HG03066 (cell line): ENCODE results near the gene ATP5MC2.
"Not testable (repeated sequence)": the region's sequence is repeated elsewhere in the genome, so short reads cannot be mapped to it uniquely, and the experiment has no call there.

ENCODE experiments used
- ATAC-seq: cut with Tn5 transposase; IDR thresholded peaks from one replicate; pipeline ENCODE4 v1.9.1; 2021; ENCODE audit warnings: low read depth; ENCODE audit not compliant: unreplicated experiment

The ATP5MC2 gene

GRCh38 chr12:53675701-53676607, at the start of gene ATP5MC2:
Gene ATP5MC2 (minus strand): TSS chr12:53676083. CDS start chr12:53672614, 3,469 bp downstream.
- peak; percentile 92 for ATAC-seq

- ATAC-seq = no peak
These were observed 46.7 kb upstream of the ATP5MC2 start for GRCh38 chr12:53722450-53723041.

- ATAC-seq = no peak
These were observed 45.1 kb upstream of the ATP5MC2 start for GRCh38 chr12:53720946-53721345.

GRCh38 chr12:53719649-53720048, 43.8 kb upstream of the ATP5MC2 start:
- no peak for ATAC-seq

- not testable (repeated sequence) for ATAC-seq
These were observed 42.7 kb upstream of the ATP5MC2 start for GRCh38 chr12:53718567-53718966.

GRCh38 chr12:53717319-53717718, 41.4 kb upstream of the ATP5MC2 start:
- ATAC-seq = no peak

- no peak for ATAC-seq
These were observed 38.1 kb upstream of the ATP5MC2 start for GRCh38 chr12:53714004-53714403.

- ATAC-seq = no peak
These were observed 37.6 kb upstream of the ATP5MC2 start for GRCh38 chr12:53713516-53713915.

GRCh38 chr12:53712059-53712643, 36.3 kb upstream of the ATP5MC2 start:
- ATAC-seq = no peak

- ATAC-seq = no peak
These were observed 34.2 kb upstream of the ATP5MC2 start for GRCh38 chr12:53710091-53710490.

GRCh38 chr12:53709671-53710070, 33.8 kb upstream of the ATP5MC2 start:
- no peak for ATAC-seq

- no peak for ATAC-seq
These were observed 30.2 kb upstream of the ATP5MC2 start for GRCh38 chr12:53706080-53706479.

- ATAC-seq = no peak
These were observed 27.9 kb upstream of the ATP5MC2 start for GRCh38 chr12:53703756-53704155.

- ATAC-seq = no peak
These were observed 25.8 kb upstream of the ATP5MC2 start for GRCh38 chr12:53701518-53702264.

GRCh38 chr12:53700567-53700966, 24.7 kb upstream of the ATP5MC2 start:
- no peak for ATAC-seq

GRCh38 chr12:53699678-53700025, 23.8 kb upstream of the ATP5MC2 start:
- ATAC-seq = no peak

GRCh38 chr12:53698948-53699677, 23.2 kb upstream of the ATP5MC2 start:
- no peak for ATAC-seq

GRCh38 chr12:53696655-53697331, 20.9 kb upstream of the ATP5MC2 start:
- ATAC-seq = no peak

GRCh38 chr12:53696285-53696654, 20.4 kb upstream of the ATP5MC2 start:
- no peak for ATAC-seq
